Hepatocyte (in vitro differentiated cells): ENCODE measurements around the gene ZBTB20. TPM values are rescaled to one million over a fixed set of nuclear protein-coding genes. Genes with fewer than 3 reads are reported as not detected.

Experiments
- DNase-seq: peaks from one replicate; pipeline ENCODE4 v3.0.0-alpha.2; 2016; ENCODE audit warnings: low spot score
- H2AFZ ChIP-seq: fragments of 200-600 bp; sonication (generic); 2 replicates; pipeline ENCODE4 v1.6.0; 2016; ENCODE audit warnings: antibody characterized with exemption, mild to moderate bottlenecking
- H3K27ac ChIP-seq: fragments of 200-600 bp; sonication (generic); 2 replicates; pipeline ENCODE4 v1.5.1; 2016; ENCODE audit warnings: mild to moderate bottlenecking
- H3K27me3 ChIP-seq: fragments of 200-600 bp; sonication (generic); 2 replicates; pipeline ENCODE4 v1.6.1; 2016
- H3K36me3 ChIP-seq: fragments of 200-600 bp; sonication (generic); replicated peaks from 2 replicates; pipeline ENCODE4 v1.5.1; 2016; ENCODE audit warnings: low read depth; ENCODE audit not compliant: insufficient read depth
- H3K4me1 ChIP-seq: fragments of 200-600 bp; sonication (generic); 2 replicates; pipeline ENCODE4 v1.5.1; 2016; ENCODE audit warnings: mild to moderate bottlenecking, moderate library complexity; ENCODE audit not compliant: insufficient read depth
- H3K4me2 ChIP-seq: fragments of 200-600 bp; sonication (generic); 2 replicates; pipeline ENCODE4 v1.6.0; 2016
- H3K4me3 ChIP-seq: fragments of 200-600 bp; sonication (generic); 2 replicates; pipeline ENCODE4 v1.5.1; 2016; ENCODE audit warnings: mild to moderate bottlenecking
- H3K79me2 ChIP-seq: fragments of 200-600 bp; sonication (generic); 2 replicates; pipeline ENCODE4 v1.6.0; 2017; ENCODE audit warnings: mild to moderate bottlenecking
- H3K9me2 ChIP-seq: fragments of 200-600 bp; sonication (generic); replicated peaks from 2 replicates; pipeline ENCODE4 v1.6.0; 2017; ENCODE audit warnings: mild to moderate bottlenecking; ENCODE audit not compliant: insufficient read depth
- H3K9me3 ChIP-seq: fragments of 200-600 bp; sonication (generic); 2 replicates; pipeline ENCODE4 v1.5.1; 2016; ENCODE audit warnings: low read depth, mild to moderate bottlenecking
- H4K20me1 ChIP-seq: fragments of 200-600 bp; sonication (generic); 2 replicates; pipeline ENCODE4 v1.6.0; 2016; ENCODE audit warnings: mild to moderate bottlenecking; ENCODE audit not compliant: insufficient read depth, poor library complexity, severe bottlenecking
- EZH2 ChIP-seq: fragments of 200-600 bp; sonication (generic); IDR thresholded peaks from 2 replicates; pipeline ENCODE4 v1.6.1; 2016; ENCODE audit warnings: antibody characterized with exemption, mild to moderate bottlenecking, borderline replicate concordance
- EZH2phosphoT487 ChIP-seq: fragments of 200-600 bp; sonication (generic); IDR thresholded peaks from one replicate; pipeline ENCODE4 v1.6.1; 2018; ENCODE audit warnings: antibody characterized with exemption, mild to moderate bottlenecking, low read depth, moderate library complexity; ENCODE audit not compliant: unreplicated experiment, severe bottlenecking
- WGBS: methylation state at CpG from one replicate; pipeline ENCODE4 v1.1.6; 2016; ENCODE audit warnings: low lambda C conversion rate; ENCODE audit errors: missing lambda C conversion rate; 5-methylcytosine and 5-hydroxymethylcytosine counted together
- polyA plus RNA-seq: library from polyadenylated mRNA; unstranded; fragments of >200 nt; fragmentation: Nextera tagmentation; extraction: Ambion mirVana; gene quantifications from 2 replicates; pipeline ENCODE4 v1.2.1, GENCODE V29; 2016
- total RNA-seq: library from RNA; depleted of rRNA; stranded (reverse); fragments of >200 nt; gene quantifications from 2 replicates; pipeline ENCODE4 v1.2.3, GENCODE V29; 2014
- TF ChIP-seq, protein P1 (sequence below): fragments of 200-600 bp; sonication (generic); IDR thresholded peaks from 2 replicates; pipeline ENCODE4 v1.5.1; 2016; ENCODE audit warnings: antibody characterized with exemption, mild to moderate bottlenecking; ENCODE audit not compliant: poor library complexity

ZBTB20 gene
- total and polyA plus RNA-seq, 2 experiments from 2014 or later: 25.8 to 28.0 TPM

DNA sequence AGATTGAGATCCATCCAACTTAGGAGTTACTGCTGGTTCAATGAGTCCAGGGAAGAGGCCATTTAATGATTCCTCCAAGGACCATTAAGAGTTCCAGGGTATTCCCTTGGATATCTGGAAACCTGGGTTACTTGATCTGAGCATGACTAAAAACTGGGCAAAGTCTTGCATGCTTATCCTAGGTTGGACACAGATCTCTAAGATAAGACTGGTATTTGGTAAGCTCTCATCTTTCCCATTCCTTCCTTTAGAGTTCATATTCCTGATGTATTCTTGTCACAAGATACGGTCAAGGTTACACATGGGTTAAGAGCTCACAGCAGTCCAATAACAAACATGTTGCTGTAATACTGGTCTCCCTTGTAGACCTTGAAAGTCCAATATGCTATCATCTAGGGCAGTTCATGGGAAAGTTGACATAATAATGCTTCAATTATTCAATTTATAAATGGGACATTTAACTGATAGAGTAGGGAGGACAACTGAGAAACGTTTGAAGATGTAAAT, 551.5 kb downstream of the ZBTB20 start:
- no peak for TF ChIP-seq EZH2phosphoT487
- TF ChIP-seq, protein P1, sequence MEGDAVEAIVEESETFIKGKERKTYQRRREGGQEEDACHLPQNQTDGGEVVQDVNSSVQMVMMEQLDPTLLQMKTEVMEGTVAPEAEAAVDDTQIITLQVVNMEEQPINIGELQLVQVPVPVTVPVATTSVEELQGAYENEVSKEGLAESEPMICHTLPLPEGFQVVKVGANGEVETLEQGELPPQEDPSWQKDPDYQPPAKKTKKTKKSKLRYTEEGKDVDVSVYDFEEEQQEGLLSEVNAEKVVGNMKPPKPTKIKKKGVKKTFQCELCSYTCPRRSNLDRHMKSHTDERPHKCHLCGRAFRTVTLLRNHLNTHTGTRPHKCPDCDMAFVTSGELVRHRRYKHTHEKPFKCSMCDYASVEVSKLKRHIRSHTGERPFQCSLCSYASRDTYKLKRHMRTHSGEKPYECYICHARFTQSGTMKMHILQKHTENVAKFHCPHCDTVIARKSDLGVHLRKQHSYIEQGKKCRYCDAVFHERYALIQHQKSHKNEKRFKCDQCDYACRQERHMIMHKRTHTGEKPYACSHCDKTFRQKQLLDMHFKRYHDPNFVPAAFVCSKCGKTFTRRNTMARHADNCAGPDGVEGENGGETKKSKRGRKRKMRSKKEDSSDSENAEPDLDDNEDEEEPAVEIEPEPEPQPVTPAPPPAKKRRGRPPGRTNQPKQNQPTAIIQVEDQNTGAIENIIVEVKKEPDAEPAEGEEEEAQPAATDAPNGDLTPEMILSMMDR: no peak
- TF ChIP-seq EZH2: no peak
- DNase-seq: no peak
- no peak overlapping the region for H3K4me3 ChIP-seq
- no peaks in the 10 kb centered on the region for H3K4me1 ChIP-seq
- H3K9me3 ChIP-seq: no peaks in the 10 kb centered on the region
- no peaks in the 10 kb centered on the region for H3K27me3 ChIP-seq
- no peaks in the 10 kb centered on the region for H3K36me3 ChIP-seq
- peak overlapping the region; percentile 20 for H3K27ac ChIP-seq
- H3K79me2 ChIP-seq: no peaks in the 10 kb centered on the region
- no peaks in the 10 kb centered on the region for H4K20me1 ChIP-seq
- H2AFZ ChIP-seq: no peak overlapping the region
- no peak overlapping the region for H3K4me2 ChIP-seq
- no peaks in the 10 kb centered on the region for H3K9me2 ChIP-seq
- 83% methylated on average over 2 of the region's 2 CpGs for WGBS

DNA sequence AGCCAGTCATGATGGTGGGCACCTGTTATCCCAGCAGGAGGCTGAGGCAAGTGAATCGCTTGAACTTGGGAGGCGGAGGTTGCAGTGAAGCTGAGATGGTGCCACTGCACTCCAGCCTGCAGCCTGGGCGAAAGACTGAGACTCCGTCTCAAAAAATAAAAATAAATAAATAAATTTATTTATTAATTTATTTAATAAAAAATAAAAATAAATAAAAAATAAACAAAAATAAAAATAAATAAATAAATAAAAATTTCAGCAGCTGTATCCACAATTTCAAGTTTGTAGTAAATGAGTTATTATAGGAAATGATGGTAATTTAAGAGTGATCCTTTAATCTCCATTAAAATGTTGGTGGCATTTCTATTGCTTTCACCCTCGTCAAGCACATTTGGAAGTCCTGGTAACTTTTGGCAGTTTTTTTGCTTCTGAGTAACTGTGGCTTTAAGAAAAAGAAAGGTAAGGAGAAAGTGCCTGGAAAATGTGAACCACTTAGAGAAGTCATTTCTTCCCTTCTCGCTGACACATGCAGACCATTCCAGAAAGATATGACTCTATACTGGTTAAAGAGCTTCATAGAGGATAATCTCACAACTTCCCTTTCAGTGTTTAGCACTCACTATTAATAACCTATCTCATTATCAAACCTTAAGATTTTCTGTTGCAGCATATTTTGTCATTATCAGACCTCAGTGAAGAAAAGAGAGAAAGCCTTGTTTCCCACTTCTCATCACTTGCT, 556.6 kb downstream of the ZBTB20 start:
- H2AFZ ChIP-seq: no peak overlapping the region
- H4K20me1 ChIP-seq: no peaks in the 10 kb centered on the region
- no peak overlapping the region for H3K4me2 ChIP-seq
- DNase-seq: no peak
- no peaks in the 10 kb centered on the region for H3K79me2 ChIP-seq
- no peaks in the 10 kb centered on the region for H3K4me1 ChIP-seq
- H3K9me2 ChIP-seq: no peaks in the 10 kb centered on the region
- TF ChIP-seq EZH2 (no peak), EZH2phosphoT487 (no peak)
- TF ChIP-seq, protein P1: no peak
- WGBS: 95% methylated on average over 6 of the region's 6 CpGs
- H3K36me3 ChIP-seq: no peaks in the 10 kb centered on the region
- no peaks in the 10 kb centered on the region for H3K27me3 ChIP-seq
- H3K9me3 ChIP-seq: no peaks in the 10 kb centered on the region
- no peak overlapping the region for H3K27ac ChIP-seq
- H3K4me3 ChIP-seq: no peak overlapping the region

DNA sequence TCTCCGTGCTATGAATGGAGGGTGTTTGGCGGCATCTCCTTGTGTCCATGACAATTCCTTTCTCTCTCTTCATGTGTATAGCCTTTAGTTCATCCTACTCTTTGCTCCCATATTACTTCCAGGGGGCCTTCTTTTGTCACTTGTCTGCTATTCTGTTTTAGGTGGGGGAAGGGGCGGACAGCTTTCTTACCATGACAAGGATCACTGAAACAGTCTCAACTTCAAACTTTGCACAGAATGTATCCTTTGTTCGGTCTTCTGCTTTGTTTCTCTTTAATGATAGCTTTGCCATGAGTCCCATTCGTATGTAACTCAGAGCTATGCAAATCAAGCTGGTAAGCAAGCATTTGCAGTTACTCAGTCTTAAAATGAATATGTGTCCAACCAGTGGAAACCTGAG, 559.1 kb downstream of the ZBTB20 start:
- no peaks in the 10 kb centered on the region for H3K9me2 ChIP-seq
- no peak overlapping the region for H3K27ac ChIP-seq
- WGBS: 95% methylated on average over 5 of the region's 5 CpGs
- H2AFZ ChIP-seq: no peak overlapping the region
- DNase-seq: no peak
- no peaks in the 10 kb centered on the region for H3K79me2 ChIP-seq
- no peaks in the 10 kb centered on the region for H3K36me3 ChIP-seq
- H3K9me3 ChIP-seq: no peaks in the 10 kb centered on the region
- no peak for TF ChIP-seq EZH2phosphoT487
- no peak for TF ChIP-seq EZH2
- TF ChIP-seq, protein P1: no peak
- H4K20me1 ChIP-seq: no peaks in the 10 kb centered on the region
- H3K4me2 ChIP-seq: no peak overlapping the region
- no peaks in the 10 kb centered on the region for H3K4me1 ChIP-seq
- no peaks in the 10 kb centered on the region for H3K27me3 ChIP-seq
- H3K4me3 ChIP-seq: no peak overlapping the region
